H9 (cell line): ENCODE measurements around the gene C1QA. TPM values are rescaled to one million over a fixed set of nuclear protein-coding genes. Genes with fewer than 3 reads are reported as not detected.

Source experiments
- DNase-seq: peaks from one replicate; pipeline ENCODE4 v3.0.0-alpha.2; 2017
- H2AFZ ChIP-seq: one replicate; pipeline ENCODE4 v1.6.1; 2013; ENCODE audit warnings: mild to moderate bottlenecking, low read length, control low read depth, moderate library complexity
- H2AK5ac ChIP-seq: 2 replicates; pipeline ENCODE4 v1.6.1; 2013; ENCODE audit warnings: low read length, control low read depth, mixed read lengths; ENCODE audit not compliant: insufficient read length
- H2BK120ac ChIP-seq: one replicate; pipeline ENCODE4 v1.6.1; 2013; ENCODE audit warnings: low read depth, mild to moderate bottlenecking, low read length, control low read depth, inconsistent platforms; ENCODE audit not compliant: poor library complexity, severe bottlenecking
- H2BK12ac ChIP-seq: 2 replicates; pipeline ENCODE4 v1.6.1; 2013; ENCODE audit warnings: low read length, control low read depth, mixed read lengths, low read depth; ENCODE audit not compliant: insufficient read length
- H2BK15ac ChIP-seq: 2 replicates; pipeline ENCODE4 v1.6.1; 2013; ENCODE audit warnings: low read depth, low read length, control low read depth
- H2BK20ac ChIP-seq: one replicate; pipeline ENCODE4 v1.6.1; 2013; ENCODE audit warnings: low read depth, mild to moderate bottlenecking, low read length, control low read depth, inconsistent platforms; ENCODE audit not compliant: poor library complexity, severe bottlenecking
- H2BK5ac ChIP-seq: 2 replicates; pipeline ENCODE4 v1.6.1; 2013; ENCODE audit warnings: low read length, control low read depth, mixed read lengths; ENCODE audit not compliant: insufficient read length
- H3K14ac ChIP-seq: 2 replicates; pipeline ENCODE4 v1.6.1; 2013; ENCODE audit warnings: low read length, control low read depth; ENCODE audit not compliant: insufficient read depth
- H3K18ac ChIP-seq: 2 replicates; pipeline ENCODE4 v1.6.1; 2013; ENCODE audit warnings: low read depth, mild to moderate bottlenecking, mixed read lengths, low read length, control low read depth; ENCODE audit not compliant: insufficient read length
- H3K23ac ChIP-seq: 2 replicates; pipeline ENCODE4 v1.6.1; 2013; ENCODE audit warnings: low read length, control low read depth, mixed read lengths, low read depth; ENCODE audit not compliant: insufficient read length
- H3K23me2 ChIP-seq: 2 replicates; pipeline ENCODE4 v1.6.1; 2013; ENCODE audit warnings: low read depth, mild to moderate bottlenecking, mixed read lengths, low read length, control low read depth; ENCODE audit not compliant: insufficient read length, poor library complexity, severe bottlenecking
- H3K27ac ChIP-seq: 2 replicates; pipeline ENCODE4 v1.5.1; 2013; ENCODE audit warnings: low read length, control low read depth, mixed read lengths, low read depth; ENCODE audit not compliant: insufficient read length
- H3K27me3 ChIP-seq: 2 replicates; pipeline ENCODE4 v1.6.1; 2013; ENCODE audit warnings: low read length, control low read depth, inconsistent platforms; ENCODE audit not compliant: insufficient read depth
- H3K4ac ChIP-seq: 2 replicates; pipeline ENCODE4 v1.6.1; 2013; ENCODE audit warnings: low read depth, mild to moderate bottlenecking, control low read depth, inconsistent platforms, low read length, moderate library complexity
- H3K4me1 ChIP-seq: 2 replicates; pipeline ENCODE4 v1.6.1; 2013; ENCODE audit warnings: low read length, control low read depth, inconsistent platforms; ENCODE audit not compliant: insufficient read depth
- H3K4me2 ChIP-seq: 2 replicates; pipeline ENCODE4 v1.6.1; 2013; ENCODE audit warnings: low read length, control low read depth, mixed read lengths; ENCODE audit not compliant: insufficient read length, insufficient read depth
- H3K56ac ChIP-seq: 2 replicates; pipeline ENCODE4 v1.6.1; 2013; ENCODE audit warnings: low read depth, mild to moderate bottlenecking, mixed read lengths, low read length, control low read depth; ENCODE audit not compliant: insufficient read length
- H3K79me1 ChIP-seq: 2 replicates; pipeline ENCODE4 v1.6.1; 2013; ENCODE audit warnings: low read depth, mild to moderate bottlenecking, moderate library complexity, low read length, control low read depth, inconsistent platforms; ENCODE audit not compliant: insufficient read depth, poor library complexity, severe bottlenecking
- H3K79me2 ChIP-seq: 2 replicates; pipeline ENCODE4 v1.6.1; 2013; ENCODE audit warnings: low read length, control low read depth, inconsistent platforms; ENCODE audit not compliant: insufficient read depth
- H3K9ac ChIP-seq: 2 replicates; pipeline ENCODE4 v1.6.1; 2013; ENCODE audit warnings: low read length, control low read depth, mixed read lengths; ENCODE audit not compliant: insufficient read length; ENCODE audit errors: extremely low read depth
- H3K9me3 ChIP-seq: one replicate; pipeline ENCODE4 v1.6.1; 2013; ENCODE audit warnings: low read depth, low read length, inconsistent platforms; ENCODE audit not compliant: control insufficient read depth
- H3T11ph ChIP-seq: one replicate; pipeline ENCODE4 v1.6.1; 2013; ENCODE audit warnings: mild to moderate bottlenecking, low read length, control low read depth, inconsistent platforms
- H4K20me1 ChIP-seq: one replicate; pipeline ENCODE4 v1.6.1; 2013; ENCODE audit not compliant: control insufficient read depth, insufficient read length, insufficient read depth
- H4K5ac ChIP-seq: 2 replicates; pipeline ENCODE4 v1.6.1; 2013; ENCODE audit warnings: low read depth, mild to moderate bottlenecking, mixed read lengths, low read length, control low read depth; ENCODE audit not compliant: insufficient read length
- H4K8ac ChIP-seq: replicated peaks from 2 replicates; pipeline ENCODE4 v1.6.1; 2013; ENCODE audit warnings: low read length, control low read depth, mixed read lengths, low read depth; ENCODE audit not compliant: insufficient read length
- H4K91ac ChIP-seq: 2 replicates; pipeline ENCODE4 v1.6.1; 2013; ENCODE audit warnings: low read depth, mild to moderate bottlenecking, moderate library complexity, mixed read lengths, low read length, control low read depth; ENCODE audit not compliant: insufficient read length
- H3K27ac Mint-ChIP-seq, 3 experiments: 2 replicates in 2 of 3; 3 replicates in 1 of 3; pipeline ENCODE4 v1.8.0; 2020 to 2021; ENCODE audit warnings: mixed read lengths in 3 of 3, mild to moderate bottlenecking in 1 of 3, moderate library complexity in 1 of 3
- H3K27me3 Mint-ChIP-seq: 2 replicates; pipeline ENCODE4 v1.8.0; 2021; ENCODE audit warnings: low read depth, mild to moderate bottlenecking, moderate library complexity, mixed read lengths
- H3K36me3 Mint-ChIP-seq, 3 experiments: 2 replicates in 2 of 3; 3 replicates in 1 of 3; pipeline ENCODE4 v1.8.0; 2020 to 2021; ENCODE audit warnings: low read depth in 3 of 3, mixed read lengths in 3 of 3; ENCODE audit not compliant: insufficient read depth in 1 of 3
- H3K4me1 Mint-ChIP-seq, 2 experiments: 2 replicates each; pipeline ENCODE4 v1.8.0; 2020; ENCODE audit warnings: mixed read lengths in 2 of 2
- H3K4me3 Mint-ChIP-seq, 2 experiments: 2 replicates in 1 of 2; 3 replicates in 1 of 2; pipeline ENCODE4 v1.8.0; 2020 to 2021; ENCODE audit warnings: mild to moderate bottlenecking in 2 of 2, mixed read lengths in 2 of 2, moderate library complexity in 1 of 2
- H3K9me3 Mint-ChIP-seq, 2 experiments: 2 replicates in 1 of 2; 3 replicates in 1 of 2; pipeline ENCODE4 v1.8.0; 2020; ENCODE audit warnings: mild to moderate bottlenecking in 2 of 2, mixed read lengths in 2 of 2, moderate library complexity in 1 of 2
- WGBS: extraction: QIAGEN DNeasy Blood & Tissue Kit; methylation state at CpG from one replicate; pipeline ENCODE4 v1.1.7; 2013; ENCODE audit warnings: missing lambda C conversion rate, low lambda C conversion rate, mixed read lengths; ENCODE audit not compliant: insufficient read length; ENCODE audit errors: extremely low coverage; 5-methylcytosine and 5-hydroxymethylcytosine counted together
- total RNA-seq: library from RNA; stranded (reverse); gene quantifications from 2 replicates; pipeline ENCODE4 v1.2.1, GENCODE V29; 2021
- TF ChIP-seq, protein P1 (sequence below): fragments of 200-600 bp; sonication (generic); conservative IDR thresholded peaks from 3 replicates; pipeline ENCODE4 v1.8.0; 2021; ENCODE audit warnings: antibody characterized with exemption, mild to moderate bottlenecking

C1QA gene
- total RNA-seq, 1 experiment from 2014 or later: not detected

DNA sequence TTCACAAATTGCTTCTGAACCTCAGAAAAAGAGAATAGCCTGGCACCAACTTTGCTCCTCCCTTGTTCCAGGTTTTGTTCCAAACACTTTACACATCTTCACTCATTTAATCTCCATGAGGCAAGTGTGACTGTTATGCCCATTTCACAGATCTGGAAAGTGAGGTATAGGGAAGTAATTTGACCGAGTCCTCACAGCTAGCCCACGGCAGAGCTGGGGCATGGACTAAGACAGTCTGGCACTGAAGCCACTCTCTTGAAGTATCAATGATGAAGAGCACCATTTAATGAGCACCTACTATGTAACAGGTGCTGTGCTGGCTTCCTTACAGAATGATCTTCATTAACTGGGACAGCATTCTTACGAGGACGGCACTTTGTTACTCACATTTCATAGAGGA lies 35.6 kb downstream of the C1QA start:
- Histone ChIP-seq H3K4ac (no peak overlapping the region), H4K20me1 (no peaks in the 10 kb centered on the region), H3K14ac (no peak overlapping the region), H3K27me3 (no peaks in the 10 kb centered on the region), H4K91ac (no peak overlapping the region), H4K5ac (no peak overlapping the region), H3T11ph (no peak overlapping the region), H3K9me3 (no peaks in the 10 kb centered on the region), H2BK12ac (no peak overlapping the region), H3K9ac (no peak overlapping the region), H4K8ac (no peak overlapping the region), H3K4me2 (no peak overlapping the region), H3K56ac (no peak overlapping the region), H2BK20ac (no peak overlapping the region), H3K79me2 (no peaks in the 10 kb centered on the region), H2BK15ac (no peak overlapping the region), H2BK5ac (no peak overlapping the region), H3K23ac (no peak overlapping the region), H2AK5ac (no peak overlapping the region), H3K79me1 (no peaks in the 10 kb centered on the region), H2AFZ (no peak overlapping the region), H3K18ac (no peak overlapping the region), H2BK120ac (no peak overlapping the region), H3K4me1 (no peaks in the 10 kb centered on the region), H3K27ac (no peak overlapping the region), H3K23me2 (no peaks in the 10 kb centered on the region)
- DNase-seq: no peak
- H3K27ac Mint-ChIP-seq: no peak overlapping the region
- no peak overlapping the region for H3K4me3 Mint-ChIP-seq
- WGBS: no CpG with 5 or more reads among the region's 4 CpGs
- peaks cover 0 to 21% of the 10 kb centered on the region in 2 experiments; a peak in 3 of 4 replicates for H3K4me1 Mint-ChIP-seq
- TF ChIP-seq, protein P1, sequence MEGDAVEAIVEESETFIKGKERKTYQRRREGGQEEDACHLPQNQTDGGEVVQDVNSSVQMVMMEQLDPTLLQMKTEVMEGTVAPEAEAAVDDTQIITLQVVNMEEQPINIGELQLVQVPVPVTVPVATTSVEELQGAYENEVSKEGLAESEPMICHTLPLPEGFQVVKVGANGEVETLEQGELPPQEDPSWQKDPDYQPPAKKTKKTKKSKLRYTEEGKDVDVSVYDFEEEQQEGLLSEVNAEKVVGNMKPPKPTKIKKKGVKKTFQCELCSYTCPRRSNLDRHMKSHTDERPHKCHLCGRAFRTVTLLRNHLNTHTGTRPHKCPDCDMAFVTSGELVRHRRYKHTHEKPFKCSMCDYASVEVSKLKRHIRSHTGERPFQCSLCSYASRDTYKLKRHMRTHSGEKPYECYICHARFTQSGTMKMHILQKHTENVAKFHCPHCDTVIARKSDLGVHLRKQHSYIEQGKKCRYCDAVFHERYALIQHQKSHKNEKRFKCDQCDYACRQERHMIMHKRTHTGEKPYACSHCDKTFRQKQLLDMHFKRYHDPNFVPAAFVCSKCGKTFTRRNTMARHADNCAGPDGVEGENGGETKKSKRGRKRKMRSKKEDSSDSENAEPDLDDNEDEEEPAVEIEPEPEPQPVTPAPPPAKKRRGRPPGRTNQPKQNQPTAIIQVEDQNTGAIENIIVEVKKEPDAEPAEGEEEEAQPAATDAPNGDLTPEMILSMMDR: no peak
- H3K9me3 Mint-ChIP-seq: no peaks in the 10 kb centered on the region; a peak in 1 of 5 replicates
- no peaks in the 10 kb centered on the region for H3K36me3 Mint-ChIP-seq
- H3K27me3 Mint-ChIP-seq: peaks cover 3% of the 10 kb centered on the region
